Measurements from ENCODE around the gene ZYG11B. TPM values are rescaled to one million over a fixed set of nuclear protein-coding genes. Genes with fewer than 3 reads are reported as not detected.

ZYG11B gene
- total RNA-seq, 1 experiment from 2014 or later = 20.6 TPM

GRCh38 chr1:52856026-52856425, 129.8 kb downstream of the ZYG11B start:
- Histone ChIP-seq H3K14ac (ENCODE audit: insufficient read depth, low read length) (no peak overlapping the region), H3K27ac (ENCODE audit: insufficient read length, low read depth, low read length) (no peak overlapping the region), H3K79me1 (ENCODE audit: insufficient read depth, low read depth, low read length, poor library complexity, severe bottlenecking) (no peaks in the 10 kb centered on the region), H3K4ac (ENCODE audit: low read depth, low read length) (no peak overlapping the region), H3K23ac (ENCODE audit: insufficient read length, low read depth, low read length) (no peak overlapping the region), H3K23me2 (ENCODE audit: insufficient read length, low read depth, low read length, poor library complexity, severe bottlenecking) (no peaks in the 10 kb centered on the region), H4K8ac (replicated peaks; ENCODE audit: insufficient read length, low read depth, low read length) (no peak overlapping the region), H3K27me3 (ENCODE audit: insufficient read depth, low read length) (no peaks in the 10 kb centered on the region), H2BK15ac (ENCODE audit: low read depth, low read length) (no peak overlapping the region), H2BK20ac (ENCODE audit: low read depth, low read length, poor library complexity, severe bottlenecking) (no peak overlapping the region), H2BK120ac (ENCODE audit: low read depth, low read length, poor library complexity, severe bottlenecking) (no peak overlapping the region), H3T11ph (ENCODE audit: low read length) (no peak overlapping the region), H4K5ac (ENCODE audit: insufficient read length, low read depth, low read length) (no peak overlapping the region), H3K18ac (ENCODE audit: insufficient read length, low read depth, low read length) (no peak overlapping the region), H2AFZ (ENCODE audit: low read length) (no peak overlapping the region), H3K9me3 (ENCODE audit: control insufficient read depth, low read depth, low read length) (no peaks in the 10 kb centered on the region), H3K9ac (ENCODE audit: extremely low read depth, insufficient read length, low read length) (no peak overlapping the region), H2AK5ac (ENCODE audit: insufficient read length, low read length) (no peak overlapping the region), H2BK12ac (ENCODE audit: insufficient read length, low read depth, low read length) (no peak overlapping the region), H2BK5ac (ENCODE audit: insufficient read length, low read length) (no peak overlapping the region), H3K56ac (ENCODE audit: insufficient read length, low read depth, low read length) (no peak overlapping the region), H3K4me2 (ENCODE audit: insufficient read depth, insufficient read length, low read length) (no peak overlapping the region), H4K20me1 (ENCODE audit: control insufficient read depth, insufficient read depth, insufficient read length) (no peaks in the 10 kb centered on the region), H3K79me2 (ENCODE audit: insufficient read depth, low read length) (no peaks in the 10 kb centered on the region), H3K4me1 (ENCODE audit: insufficient read depth, low read length) (no peaks in the 10 kb centered on the region; the same call in 1 of the 2 replicates), H4K91ac (ENCODE audit: insufficient read length, low read depth, low read length) (no peak overlapping the region)
- Mint-ChIP-seq H3K4me3 (no peak overlapping the region), H3K27ac (no peak overlapping the region; a peak in 1 of 7 replicates), H3K27me3 (ENCODE audit: low read depth) (no peaks in the 10 kb centered on the region), H3K9me3 (no peaks in the 10 kb centered on the region), H3K36me3 (ENCODE audit: insufficient read depth in 1 of 3, low read depth in 3 of 3) (no peaks in the 10 kb centered on the region; a peak in 1 of 7 replicates), H3K4me1 (peaks cover 2% of the 10 kb centered on the region in 2 experiments; a peak in 3 of 4 replicates)
- no peak for TF ChIP-seq CTCF (conservative IDR thresholded peaks at IDR 0.05)
- DNase-seq = no peak
- no CpG with 5 or more reads among the region's 4 CpGs for whole genome bisulfite sequencing (ENCODE audit: extremely low coverage, insufficient read length, low lambda C conversion rate)

Data from H9 (cell line).